Frontal cortex (tissue), 1 donor: ENCODE data around the gene SEC14L2. TPM values are rescaled to one million over a fixed set of nuclear protein-coding genes. Genes with fewer than 3 reads are reported as not detected.

Experiments
- small RNA-seq: library from RNA; depleted of rRNA; stranded (forward); fragments of <200 nt; gene quantifications from one replicate; pipeline ENCODE3, GENCODE V24; 2014
- total RNA-seq: library from RNA; depleted of rRNA; stranded (reverse); fragments of >200 nt; gene quantifications from one replicate; pipeline ENCODE4 v1.2.3, GENCODE V29; 2014

Gene SEC14L2
- total RNA-seq, 1 donor from 2014 or later = 6.5 TPM

Small RNAs within 50 kb of the gene (small RNA-seq; reads per million reads assigned to genes)
- not detected for gene AC004832.3
- not detected for gene RNU6-564P

Other genes starting within 250 kb of the SEC14L2 start
- gene LIF, start 150.3 kb upstream of the SEC14L2 start, total RNA-seq = not detected
- gene OSM, start 130.2 kb upstream of the SEC14L2 start, total RNA-seq = 0.41 TPM
- 2.4 TPM for gene CASTOR1, start 107.5 kb upstream of the SEC14L2 start, total RNA-seq
- 10.6 TPM for gene TBC1D10A, start 70.1 kb upstream of the SEC14L2 start, total RNA-seq
- 13.9 TPM for gene SF3A1, start 40.1 kb upstream of the SEC14L2 start, total RNA-seq
- 5.3 TPM for gene CCDC157, start 40.0 kb upstream of the SEC14L2 start, total RNA-seq
- gene RNF215, start 9.6 kb upstream of the SEC14L2 start, total RNA-seq = 22.4 TPM
- 0.41 TPM for gene MTFP1, start 28.8 kb downstream of the SEC14L2 start, total RNA-seq
- gene SEC14L3, start 75.0 kb downstream of the SEC14L2 start, total RNA-seq = not detected
- not detected for gene SEC14L4, start 108.7 kb downstream of the SEC14L2 start, total RNA-seq
- 0.82 TPM for gene SEC14L6, start 149.7 kb downstream of the SEC14L2 start, total RNA-seq
- 1.2 TPM for gene GAL3ST1, start 177.6 kb downstream of the SEC14L2 start, total RNA-seq
- gene PES1, start 194.9 kb downstream of the SEC14L2 start, total RNA-seq = 52.2 TPM
- gene TCN2, start 210.2 kb downstream of the SEC14L2 start, total RNA-seq = 11.0 TPM
- 6.5 TPM for gene SLC35E4, start 238.8 kb downstream of the SEC14L2 start, total RNA-seq